HG03060 (cell line): Measurements from ENCODE around the gene CEBPA.
"Not testable (repeated sequence)": the region's sequence is repeated elsewhere in the genome, so short reads cannot be mapped to it uniquely, and the experiment has no call there.

Experiments used
- ATAC-seq: cut with Tn5 transposase; IDR thresholded peaks from one replicate; pipeline ENCODE4 v1.9.1; 2021; ENCODE audit warnings: low read depth, moderate number of reproducible peaks; ENCODE audit not compliant: unreplicated experiment

CEBPA gene

GRCh38 chr19:33325920-33326319 is 23.6 kb upstream of the CEBPA start:
- no peak for ATAC-seq

GRCh38 chr19:33324628-33325027 is 22.3 kb upstream of the CEBPA start:
- no peak for ATAC-seq

GRCh38 chr19:33323093-33323820 is 20.9 kb upstream of the CEBPA start:
- ATAC-seq: no peak

GRCh38 chr19:33320636-33321035 is 18.3 kb upstream of the CEBPA start:
- ATAC-seq: no peak

GRCh38 chr19:33317991-33318390 is 15.7 kb upstream of the CEBPA start:
- ATAC-seq: not testable (repeated sequence)

- no peak for ATAC-seq
These were observed 15.2 kb upstream of the CEBPA start for GRCh38 chr19:33317517-33317916.

GRCh38 chr19:33316541-33317264 is 14.4 kb upstream of the CEBPA start:
- no peak for ATAC-seq

GRCh38 chr19:33312808-33313207 is 10.5 kb upstream of the CEBPA start:
- ATAC-seq: not testable (repeated sequence)

GRCh38 chr19:33312065-33312464 is 9.7 kb upstream of the CEBPA start:
- ATAC-seq: no peak

GRCh38 chr19:33311326-33311682 is 9.0 kb upstream of the CEBPA start:
- ATAC-seq: no peak

GRCh38 chr19:33310606-33311325 is 8.4 kb upstream of the CEBPA start:
- ATAC-seq: no peak

- no peak for ATAC-seq
These were observed 7.5 kb upstream of the CEBPA start for GRCh38 chr19:33309826-33310225.

GRCh38 chr19:33306853-33307792 is 4.8 kb upstream of the CEBPA start:
- no peak for ATAC-seq

GRCh38 chr19:33306191-33306590 is 3.9 kb upstream of the CEBPA start:
- ATAC-seq: no peak

GRCh38 chr19:33304760-33305647 is 2.7 kb upstream of the CEBPA start:
- no peak for ATAC-seq

GRCh38 chr19:33304371-33304759 is 2.0 kb upstream of the CEBPA start:
- no peak for ATAC-seq

- no peak for ATAC-seq
These were observed 1.5 kb upstream of the CEBPA start for GRCh38 chr19:33303791-33304345.

GRCh38 chr19:33302974-33303790 is 848 bp upstream of the CEBPA start:
- ATAC-seq: no peak

GRCh38 chr19:33301900-33302174 is 497 bp downstream of the CEBPA start:
- no peak for ATAC-seq
